Measurements from ENCODE around the gene ZNF503. TPM values are rescaled to one million over a fixed set of nuclear protein-coding genes. Genes with fewer than 3 reads are reported as not detected.

The ZNF503 gene
- total RNA-seq, 4 donors from 2014 or later = 12.1 to 99.4 (median 26.0) TPM

DNA sequence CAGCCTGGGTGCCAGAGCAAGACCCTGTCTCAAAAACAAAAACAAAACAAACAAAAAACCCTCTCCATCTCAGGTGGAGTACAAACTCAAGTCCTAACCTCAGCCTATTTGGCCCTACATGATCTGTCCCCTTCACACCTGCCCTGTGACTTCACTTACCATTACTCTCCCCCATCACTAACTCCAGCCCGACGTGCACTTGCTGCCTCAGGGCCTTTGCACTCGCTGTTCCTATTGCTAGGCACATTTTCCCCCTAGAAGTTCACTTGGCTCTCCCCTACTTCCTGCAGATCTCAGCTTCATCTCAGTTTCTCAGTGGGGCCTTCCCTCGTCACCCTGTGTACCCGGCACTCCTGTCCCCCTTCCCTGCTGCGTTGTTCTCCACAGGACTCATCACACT, 21.3 kb upstream of the ZNF503 start:
- H3K4me3 ChIP-seq = no peak overlapping the region
- no peaks in the 10 kb centered on the region for H3K9me3 ChIP-seq
- no peak overlapping the region for H3K27ac ChIP-seq
- H3K4me1 ChIP-seq = no peaks in the 10 kb centered on the region
- DNase-seq = no peak
- H3K36me3 ChIP-seq = no peaks in the 10 kb centered on the region
- intact Hi-C loops (cut with DNase I; ENCODE audit: low total_unique reads) = no loop called here
- no peaks in the 10 kb centered on the region for H3K27me3 ChIP-seq
- TF ChIP-seq, protein P1, sequence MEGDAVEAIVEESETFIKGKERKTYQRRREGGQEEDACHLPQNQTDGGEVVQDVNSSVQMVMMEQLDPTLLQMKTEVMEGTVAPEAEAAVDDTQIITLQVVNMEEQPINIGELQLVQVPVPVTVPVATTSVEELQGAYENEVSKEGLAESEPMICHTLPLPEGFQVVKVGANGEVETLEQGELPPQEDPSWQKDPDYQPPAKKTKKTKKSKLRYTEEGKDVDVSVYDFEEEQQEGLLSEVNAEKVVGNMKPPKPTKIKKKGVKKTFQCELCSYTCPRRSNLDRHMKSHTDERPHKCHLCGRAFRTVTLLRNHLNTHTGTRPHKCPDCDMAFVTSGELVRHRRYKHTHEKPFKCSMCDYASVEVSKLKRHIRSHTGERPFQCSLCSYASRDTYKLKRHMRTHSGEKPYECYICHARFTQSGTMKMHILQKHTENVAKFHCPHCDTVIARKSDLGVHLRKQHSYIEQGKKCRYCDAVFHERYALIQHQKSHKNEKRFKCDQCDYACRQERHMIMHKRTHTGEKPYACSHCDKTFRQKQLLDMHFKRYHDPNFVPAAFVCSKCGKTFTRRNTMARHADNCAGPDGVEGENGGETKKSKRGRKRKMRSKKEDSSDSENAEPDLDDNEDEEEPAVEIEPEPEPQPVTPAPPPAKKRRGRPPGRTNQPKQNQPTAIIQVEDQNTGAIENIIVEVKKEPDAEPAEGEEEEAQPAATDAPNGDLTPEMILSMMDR (IDR thresholded peaks at IDR 0.05) = no peak
- TF ChIP-seq POLR2A (IDR thresholded peaks at IDR 0.05) = no peak

DNA sequence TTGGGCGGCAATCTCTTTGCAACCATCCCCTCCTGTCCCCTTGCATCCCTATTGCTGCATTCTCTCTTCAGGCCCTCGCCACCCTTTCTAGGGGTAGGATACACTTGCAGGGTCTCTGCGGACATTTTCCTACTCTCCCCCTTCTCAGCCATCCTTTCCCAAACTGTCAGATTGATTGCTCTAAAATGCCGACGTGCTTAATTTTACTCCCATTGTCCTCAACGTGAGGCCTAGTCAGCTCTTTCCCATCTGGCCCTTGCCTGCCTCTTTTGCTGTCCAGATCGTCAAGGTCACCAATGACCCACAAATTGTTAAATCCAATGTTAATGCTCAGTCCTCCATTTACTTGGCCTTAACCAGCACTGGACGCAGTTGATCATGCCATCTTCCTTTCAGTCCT, 17.1 kb upstream of the ZNF503 start:
- DNase-seq = no peak
- Histone ChIP-seq H3K9me3 (no peaks in the 10 kb centered on the region), H3K27me3 (no peaks in the 10 kb centered on the region), H3K36me3 (no peaks in the 10 kb centered on the region), H3K4me1 (no peaks in the 10 kb centered on the region), H3K4me3 (no peak overlapping the region), H3K27ac (no peak overlapping the region)
- intact Hi-C loops (cut with DNase I; ENCODE audit: low total_unique reads) = no loop called here
- TF ChIP-seq, protein P1 (IDR thresholded peaks at IDR 0.05) = no peak
- no peak for TF ChIP-seq POLR2A (IDR thresholded peaks at IDR 0.05)

DNA sequence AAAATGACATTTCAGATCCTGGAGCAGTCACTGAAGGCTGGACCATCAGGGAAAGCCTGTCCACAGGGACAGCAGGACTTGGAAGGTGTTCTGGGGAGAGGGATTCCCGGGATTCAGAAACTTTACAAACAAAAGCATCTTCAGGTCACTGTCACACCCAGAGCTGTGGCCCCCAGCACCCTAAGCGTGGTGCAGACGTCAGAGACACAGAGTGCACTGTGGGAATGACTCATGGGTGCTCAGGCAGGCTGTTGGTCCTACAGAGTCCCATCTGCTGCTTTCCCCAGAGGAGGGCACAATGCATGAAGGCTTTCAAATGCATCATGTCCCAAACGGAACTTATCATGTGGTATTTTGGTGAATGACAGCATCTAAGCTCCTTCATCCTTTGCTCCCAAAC, 16.7 kb upstream of the ZNF503 start:
- Histone ChIP-seq H3K27ac (no peak overlapping the region), H3K36me3 (no peaks in the 10 kb centered on the region), H3K4me1 (no peaks in the 10 kb centered on the region), H3K9me3 (no peaks in the 10 kb centered on the region), H3K27me3 (no peaks in the 10 kb centered on the region), H3K4me3 (no peak overlapping the region)
- TF ChIP-seq POLR2A (IDR thresholded peaks at IDR 0.05) = no peak
- TF ChIP-seq, protein P1 (IDR thresholded peaks at IDR 0.05) = no peak
- no peak for DNase-seq
- intact Hi-C loops (cut with DNase I; ENCODE audit: low total_unique reads) = no loop called here

DNA sequence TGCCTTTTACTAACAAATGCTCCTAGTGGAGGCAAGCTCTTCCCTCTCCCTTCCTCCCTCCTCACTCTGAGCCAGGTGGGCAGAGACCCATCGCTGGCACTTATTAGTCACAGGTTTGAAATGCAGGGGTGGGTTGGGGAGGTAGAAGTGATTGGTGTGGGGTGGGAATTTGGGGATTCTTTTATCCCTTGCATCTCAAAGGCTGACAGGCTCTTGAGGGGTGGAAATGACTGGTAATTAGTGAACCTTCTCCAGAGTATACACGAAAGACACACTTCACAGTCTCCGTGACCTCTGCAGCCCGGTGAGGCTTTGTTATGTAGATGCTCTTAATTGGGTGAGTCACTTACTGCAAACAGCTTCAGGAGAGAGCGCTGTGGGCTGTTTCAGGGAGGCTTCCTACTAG, 16.0 kb upstream of the ZNF503 start:
- H3K27ac ChIP-seq = no peak overlapping the region
- TF ChIP-seq POLR2A (IDR thresholded peaks at IDR 0.05) = no peak
- TF ChIP-seq, protein P1 (IDR thresholded peaks at IDR 0.05) = no peak
- H3K9me3 ChIP-seq = no peaks in the 10 kb centered on the region
- H3K36me3 ChIP-seq = no peaks in the 10 kb centered on the region
- no peak overlapping the region for H3K4me3 ChIP-seq
- H3K4me1 ChIP-seq = no peaks in the 10 kb centered on the region
- intact Hi-C loops (cut with DNase I; ENCODE audit: low total_unique reads) = no loop called here
- no peak for DNase-seq
- H3K27me3 ChIP-seq = no peaks in the 10 kb centered on the region

DNA sequence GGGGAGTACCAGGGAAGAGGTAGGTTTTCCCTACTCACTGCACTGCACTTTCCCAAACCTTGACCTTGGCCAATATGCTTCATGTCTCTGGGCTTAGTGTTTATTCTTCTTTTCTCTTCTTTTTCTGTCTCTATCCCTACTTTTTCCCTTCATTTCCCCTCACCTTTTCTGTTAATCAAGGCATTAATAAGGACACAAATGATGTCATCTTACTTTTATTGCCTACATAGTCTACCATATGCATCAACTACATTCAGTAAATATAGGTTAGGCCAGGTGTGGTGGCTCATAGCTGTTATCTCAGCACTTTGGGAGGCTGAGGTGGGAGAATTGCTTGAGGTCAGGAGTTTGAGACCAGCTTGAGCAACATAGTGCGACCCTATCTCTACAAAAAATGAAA, 13.0 kb upstream of the ZNF503 start:
- Histone ChIP-seq H3K9me3 (no peaks in the 10 kb centered on the region), H3K4me3 (no peak overlapping the region), H3K36me3 (no peaks in the 10 kb centered on the region), H3K27ac (no peak overlapping the region), H3K27me3 (no peaks in the 10 kb centered on the region), H3K4me1 (no peaks in the 10 kb centered on the region)
- intact Hi-C loops (cut with DNase I; ENCODE audit: low total_unique reads) = no loop called here
- no peak for TF ChIP-seq POLR2A (IDR thresholded peaks at IDR 0.05)
- TF ChIP-seq, protein P1 (IDR thresholded peaks at IDR 0.05) = no peak
- no peak for DNase-seq

Measured in uterus (tissue), 4 donors.